ENCODE results near the gene ACTL8. TPM values are rescaled to one million over a fixed set of nuclear protein-coding genes. Genes with fewer than 3 reads are reported as not detected.

ACTL8 gene
- total and polyA plus RNA-seq, 2 of the 4 experiments (the other 2 are of a cell fraction) = under 0.01 to 0.07 TPM

DNA sequence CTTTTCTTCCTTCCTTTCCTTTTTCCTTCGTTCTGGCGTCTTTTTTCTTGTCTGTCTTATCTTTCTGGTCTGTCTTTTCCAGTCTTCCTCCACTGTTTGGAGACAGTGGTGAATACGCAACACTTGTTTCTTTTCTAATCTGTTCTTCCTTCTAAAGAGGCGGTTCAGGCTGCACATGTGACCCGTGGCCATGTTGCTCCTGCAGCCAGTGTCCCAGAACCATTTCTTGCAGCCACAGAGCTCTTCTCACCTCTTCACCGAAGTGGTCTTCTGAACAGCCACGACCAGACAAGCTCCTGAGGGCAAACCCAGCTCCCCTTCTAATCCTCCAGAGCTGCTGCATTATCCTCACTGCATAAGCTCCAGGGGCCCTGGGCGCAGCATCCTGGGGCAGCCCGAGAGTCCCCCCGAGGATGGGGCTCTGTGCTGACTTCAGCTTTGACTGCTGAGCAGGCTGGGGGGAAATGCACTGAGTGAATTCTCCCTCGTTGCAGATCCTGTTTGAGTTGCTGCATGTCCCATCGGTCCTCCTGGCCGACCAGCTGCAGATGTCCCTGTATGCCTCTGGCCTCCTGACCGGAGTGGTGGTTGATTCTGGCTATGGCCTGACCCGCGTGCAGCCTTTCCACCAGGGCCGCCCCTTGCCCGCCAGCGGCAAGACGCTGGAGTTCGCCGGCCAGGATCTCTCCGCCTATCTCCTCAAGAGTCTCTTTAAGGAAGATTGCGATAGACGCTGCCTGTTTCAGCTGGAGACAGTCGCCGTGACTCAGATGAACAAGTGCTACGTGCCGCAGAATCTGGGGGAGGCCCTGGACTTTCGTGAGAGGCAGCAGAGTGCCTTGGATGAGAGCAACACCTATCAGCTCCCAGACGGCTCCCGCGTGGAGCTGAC is 70.4 kb downstream of the ACTL8 start (continued):
- TF ChIP-seq CEBPB (IDR thresholded peaks at IDR 0.05; ENCODE audit: low read depth, low read length) = no peak

DNA sequence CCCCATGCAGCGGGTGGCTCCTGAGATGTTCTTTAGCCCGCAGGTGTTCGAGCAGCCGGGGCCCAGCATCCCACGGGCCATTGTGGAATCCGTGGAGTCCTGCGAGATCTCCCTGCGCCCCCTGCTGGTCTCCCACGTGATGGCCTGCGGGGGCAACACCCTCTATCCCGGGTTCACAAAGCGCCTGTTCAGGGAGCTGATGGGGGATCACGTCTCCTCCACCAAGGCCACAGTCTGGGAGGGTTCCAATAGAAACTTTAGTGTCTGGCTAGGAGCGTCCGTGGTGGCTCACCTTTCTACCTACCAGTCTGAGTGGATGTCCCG is 71.0 kb downstream of the ACTL8 start:
- H3K4me3 ChIP-seq (ENCODE audit: insufficient read depth, low read depth, low read length) = no peak overlapping the region
- peaks cover 5% of the 10 kb centered on the region for H3K27me3 ChIP-seq (ENCODE audit: control insufficient read depth, insufficient read depth, low read length)
- 32% methylated on average over 11 of the region's 16 CpGs; no CpG with 5 or more reads in 1 of the 2 experiments for WGBS, 2 experiments (ENCODE audit: extremely low coverage in 2 of 2, insufficient read length in 1 of 2)
- ChIA-PET CTCF (interaction anchor here (0.7 to 1.8 kb wide), 3 partner anchors 9 to 332 kb away, joined by 3 to 9 read pairs (median 3); no protein-coding TSS in a partner anchor), POLR2A (ENCODE audit: unreplicated experiment) (no interaction called here)
- intact Hi-C loops (cut with micrococcal nuclease) (loop anchor here (1.0 kb wide), 1 partner anchor 164 kb away; no protein-coding TSS in a partner anchor), in situ Hi-C loops (cut with MboI; ENCODE audit: low sequenced_read_pairs) (no loop called here), dilution Hi-C loops (cut with HindIII; ENCODE audit: low sequenced_read_pairs, unreplicated experiment) (no loop called here)
- H4K8ac ChIP-seq (ENCODE audit: low read depth in 2 of 2, low read length in 2 of 2) = no peak overlapping the region
- no peaks in the 10 kb centered on the region for H3K4me1 ChIP-seq (ENCODE audit: control insufficient read depth, insufficient read depth, low read length)
- H4K91ac ChIP-seq (ENCODE audit: insufficient read depth, low read depth, low read length) = no peak overlapping the region
- no peaks in the 10 kb centered on the region for H3K36me3 ChIP-seq (ENCODE audit: control insufficient read depth, insufficient read depth, low read length)
- ATAC-seq (ENCODE audit: low read depth) (peak; percentile 88), DNase-seq (peak; percentile 17)
- H3K27ac ChIP-seq (ENCODE audit: insufficient read depth, low read length) = no peak overlapping the region
- H3K9me1 ChIP-seq (ENCODE audit: insufficient read depth, low read length) = no peaks in the 10 kb centered on the region
- no peak overlapping the region for H2BK5ac ChIP-seq (ENCODE audit: low read depth, low read length, poor library complexity, severe bottlenecking)
- H2AK9ac ChIP-seq (replicated peaks; ENCODE audit: low read depth, low read length, poor library complexity) = no peak overlapping the region
- no peak overlapping the region for H2AFZ ChIP-seq (replicated peaks; ENCODE audit: low read length, poor library complexity)
- no peak overlapping the region for H3K14ac ChIP-seq (replicated peaks; ENCODE audit: low read depth, low read length)
- no TSS peak for BruUV-seq (replicated peaks)
- H4K5ac ChIP-seq (ENCODE audit: low read depth, low read length) = no peak overlapping the region
- TF ChIP-seq SMC3 (IDR thresholded peaks at IDR 0.05; ENCODE audit: low read depth, low read length) (peak; percentile 70), RAD21 (IDR thresholded peaks at IDR 0.05; ENCODE audit: low read length) (peak; percentile 66), BHLHE40 (IDR thresholded peaks at IDR 0.05; ENCODE audit: low read depth, low read length) (no peak), NFE2L2 (IDR thresholded peaks at IDR 0.05; ENCODE audit: low read depth, low read length) (no peak), USF2 (IDR thresholded peaks at IDR 0.05; ENCODE audit: low read depth, low read length) (peak; percentile 47; the same call in 1 of the 2 replicates), MAZ (IDR thresholded peaks at IDR 0.05; ENCODE audit: borderline replicate concordance, low read depth, low read length) (0 out of 2 replicates have a peak, but pooled peaks have one; percentile 27)
- TF ChIP-seq, protein P1, sequence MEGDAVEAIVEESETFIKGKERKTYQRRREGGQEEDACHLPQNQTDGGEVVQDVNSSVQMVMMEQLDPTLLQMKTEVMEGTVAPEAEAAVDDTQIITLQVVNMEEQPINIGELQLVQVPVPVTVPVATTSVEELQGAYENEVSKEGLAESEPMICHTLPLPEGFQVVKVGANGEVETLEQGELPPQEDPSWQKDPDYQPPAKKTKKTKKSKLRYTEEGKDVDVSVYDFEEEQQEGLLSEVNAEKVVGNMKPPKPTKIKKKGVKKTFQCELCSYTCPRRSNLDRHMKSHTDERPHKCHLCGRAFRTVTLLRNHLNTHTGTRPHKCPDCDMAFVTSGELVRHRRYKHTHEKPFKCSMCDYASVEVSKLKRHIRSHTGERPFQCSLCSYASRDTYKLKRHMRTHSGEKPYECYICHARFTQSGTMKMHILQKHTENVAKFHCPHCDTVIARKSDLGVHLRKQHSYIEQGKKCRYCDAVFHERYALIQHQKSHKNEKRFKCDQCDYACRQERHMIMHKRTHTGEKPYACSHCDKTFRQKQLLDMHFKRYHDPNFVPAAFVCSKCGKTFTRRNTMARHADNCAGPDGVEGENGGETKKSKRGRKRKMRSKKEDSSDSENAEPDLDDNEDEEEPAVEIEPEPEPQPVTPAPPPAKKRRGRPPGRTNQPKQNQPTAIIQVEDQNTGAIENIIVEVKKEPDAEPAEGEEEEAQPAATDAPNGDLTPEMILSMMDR (conservative IDR thresholded peaks at IDR 0.05; ENCODE audit: low read depth, low read length) = peak; percentile 60
- H4K20me1 ChIP-seq (ENCODE audit: insufficient read depth, low read length) = no peaks in the 10 kb centered on the region
- no peak overlapping the region for H2AK5ac ChIP-seq (ENCODE audit: low read depth, low read length)
- no peak overlapping the region for H3K4ac ChIP-seq (ENCODE audit: low read depth, low read length)
- no peak overlapping the region for H3K4me2 ChIP-seq (ENCODE audit: low read depth, low read length)
- H2BK20ac ChIP-seq (ENCODE audit: low read depth, low read length) = no peak overlapping the region
- H2BK120ac ChIP-seq (ENCODE audit: low read depth, low read length) = no peak overlapping the region
- H2BK15ac ChIP-seq (ENCODE audit: low read depth, low read length) = no peak overlapping the region
- H3K9me3 ChIP-seq (ENCODE audit: control insufficient read depth, insufficient read depth, low read length) = no peaks in the 10 kb centered on the region
- H3K18ac ChIP-seq (ENCODE audit: low read depth, low read length) = no peak overlapping the region
- H3K23ac ChIP-seq (ENCODE audit: low read depth, low read length) = no peak overlapping the region
- H3K9ac ChIP-seq (ENCODE audit: low read depth, low read length) = no peak overlapping the region
- no peak overlapping the region for H3K56ac ChIP-seq (ENCODE audit: extremely low read depth, insufficient read depth, low read length)
- H3K79me1 ChIP-seq (ENCODE audit: low read depth in 1 of 2, low read length in 2 of 2) = no peaks in the 10 kb centered on the region

Data from IMR-90 (cell line).